ENCODE measurements around the gene BUD23. TPM values are rescaled to one million over a fixed set of nuclear protein-coding genes. Genes with fewer than 3 reads are reported as not detected.

Gene BUD23
- total and polyA plus RNA-seq, 9 of the 15 experiments (the other 6 are each of a cell fraction or from before 2014, with no cell fraction given): 79.5 to 270 (median 150) TPM

DNA sequence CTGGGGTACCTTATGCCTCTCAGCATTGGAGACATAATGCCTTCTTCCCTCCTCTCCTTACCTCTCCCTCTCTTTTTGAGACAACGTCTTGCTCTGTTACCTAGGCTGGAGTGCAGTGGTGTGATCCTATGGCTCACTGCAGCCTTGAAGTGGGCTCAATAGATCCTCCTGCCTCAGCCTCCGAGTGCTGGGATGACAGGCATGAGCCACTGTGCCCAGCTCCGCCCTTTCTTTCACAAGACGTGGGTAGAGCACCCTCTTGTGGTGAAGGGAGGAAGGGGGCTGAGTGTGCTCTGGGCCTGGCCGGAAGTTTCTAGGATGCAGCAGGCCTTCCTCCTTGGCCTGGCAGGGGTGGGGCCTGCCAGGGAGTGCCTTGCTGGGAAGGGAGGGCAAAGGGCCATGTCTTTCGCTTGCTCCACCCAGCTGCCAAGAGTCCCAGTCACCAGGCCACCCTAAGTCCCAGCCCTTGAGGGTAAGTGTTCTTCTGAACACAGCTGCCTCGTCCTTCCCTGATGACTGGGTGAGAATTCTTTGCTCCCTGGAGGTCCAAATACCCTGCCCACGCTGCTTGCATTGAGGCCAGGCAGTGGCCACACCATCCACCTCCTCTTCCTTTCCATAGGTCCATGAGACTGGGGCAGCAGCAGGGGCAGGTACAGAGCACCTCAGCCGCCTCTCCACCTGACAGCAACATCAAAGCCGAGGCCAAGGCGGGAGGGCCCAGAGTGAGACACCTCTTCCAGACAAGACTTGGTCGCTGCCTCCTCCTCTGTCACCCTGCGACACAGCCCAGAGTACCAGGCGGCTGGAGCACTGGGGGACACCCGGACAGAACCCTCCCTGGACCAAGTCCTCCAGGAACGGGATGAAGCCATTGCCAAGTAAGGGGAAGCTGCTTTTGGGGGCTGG is 51.5 kb downstream of the BUD23 start (continued):
- TF ChIP-seq ZNF668 (CRISPR knock-in tag; IDR thresholded peaks at IDR 0.05): no peak
- TF ChIP-seq, protein P1, sequence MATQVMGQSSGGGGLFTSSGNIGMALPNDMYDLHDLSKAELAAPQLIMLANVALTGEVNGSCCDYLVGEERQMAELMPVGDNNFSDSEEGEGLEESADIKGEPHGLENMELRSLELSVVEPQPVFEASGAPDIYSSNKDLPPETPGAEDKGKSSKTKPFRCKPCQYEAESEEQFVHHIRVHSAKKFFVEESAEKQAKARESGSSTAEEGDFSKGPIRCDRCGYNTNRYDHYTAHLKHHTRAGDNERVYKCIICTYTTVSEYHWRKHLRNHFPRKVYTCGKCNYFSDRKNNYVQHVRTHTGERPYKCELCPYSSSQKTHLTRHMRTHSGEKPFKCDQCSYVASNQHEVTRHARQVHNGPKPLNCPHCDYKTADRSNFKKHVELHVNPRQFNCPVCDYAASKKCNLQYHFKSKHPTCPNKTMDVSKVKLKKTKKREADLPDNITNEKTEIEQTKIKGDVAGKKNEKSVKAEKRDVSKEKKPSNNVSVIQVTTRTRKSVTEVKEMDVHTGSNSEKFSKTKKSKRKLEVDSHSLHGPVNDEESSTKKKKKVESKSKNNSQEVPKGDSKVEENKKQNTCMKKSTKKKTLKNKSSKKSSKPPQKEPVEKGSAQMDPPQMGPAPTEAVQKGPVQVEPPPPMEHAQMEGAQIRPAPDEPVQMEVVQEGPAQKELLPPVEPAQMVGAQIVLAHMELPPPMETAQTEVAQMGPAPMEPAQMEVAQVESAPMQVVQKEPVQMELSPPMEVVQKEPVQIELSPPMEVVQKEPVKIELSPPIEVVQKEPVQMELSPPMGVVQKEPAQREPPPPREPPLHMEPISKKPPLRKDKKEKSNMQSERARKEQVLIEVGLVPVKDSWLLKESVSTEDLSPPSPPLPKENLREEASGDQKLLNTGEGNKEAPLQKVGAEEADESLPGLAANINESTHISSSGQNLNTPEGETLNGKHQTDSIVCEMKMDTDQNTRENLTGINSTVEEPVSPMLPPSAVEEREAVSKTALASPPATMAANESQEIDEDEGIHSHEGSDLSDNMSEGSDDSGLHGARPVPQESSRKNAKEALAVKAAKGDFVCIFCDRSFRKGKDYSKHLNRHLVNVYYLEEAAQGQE (IDR thresholded peaks at IDR 0.05; ENCODE audit: borderline replicate concordance): peak; percentile 83
- TF ChIP-seq, protein P1 (CRISPR knock-in tag; IDR thresholded peaks at IDR 0.05; ENCODE audit: low read depth): peak; percentile 58
- TF ChIP-seq ZNF717 (CRISPR knock-in tag; IDR thresholded peaks at IDR 0.05): no peak
- TF ChIP-seq MCM5 (IDR thresholded peaks at IDR 0.05; ENCODE audit: low read depth): no peak
- TF ChIP-seq, protein P2, sequence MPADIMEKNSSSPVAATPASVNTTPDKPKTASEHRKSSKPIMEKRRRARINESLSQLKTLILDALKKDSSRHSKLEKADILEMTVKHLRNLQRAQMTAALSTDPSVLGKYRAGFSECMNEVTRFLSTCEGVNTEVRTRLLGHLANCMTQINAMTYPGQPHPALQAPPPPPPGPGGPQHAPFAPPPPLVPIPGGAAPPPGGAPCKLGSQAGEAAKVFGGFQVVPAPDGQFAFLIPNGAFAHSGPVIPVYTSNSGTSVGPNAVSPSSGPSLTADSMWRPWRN (IDR thresholded peaks at IDR 0.05; ENCODE audit: low read depth): no peak
- TF ChIP-seq, protein P3, sequence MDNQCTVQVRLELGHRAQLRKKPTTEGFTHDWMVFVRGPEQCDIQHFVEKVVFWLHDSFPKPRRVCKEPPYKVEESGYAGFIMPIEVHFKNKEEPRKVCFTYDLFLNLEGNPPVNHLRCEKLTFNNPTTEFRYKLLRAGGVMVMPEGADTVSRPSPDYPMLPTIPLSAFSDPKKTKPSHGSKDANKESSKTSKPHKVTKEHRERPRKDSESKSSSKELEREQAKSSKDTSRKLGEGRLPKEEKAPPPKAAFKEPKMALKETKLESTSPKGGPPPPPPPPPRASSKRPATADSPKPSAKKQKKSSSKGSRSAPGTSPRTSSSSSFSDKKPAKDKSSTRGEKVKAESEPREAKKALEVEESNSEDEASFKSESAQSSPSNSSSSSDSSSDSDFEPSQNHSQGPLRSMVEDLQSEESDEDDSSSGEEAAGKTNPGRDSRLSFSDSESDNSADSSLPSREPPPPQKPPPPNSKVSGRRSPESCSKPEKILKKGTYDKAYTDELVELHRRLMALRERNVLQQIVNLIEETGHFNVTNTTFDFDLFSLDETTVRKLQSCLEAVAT (IDR thresholded peaks at IDR 0.05): no peak; a peak in 1 of 4 replicates
- TF ChIP-seq, protein P4, sequence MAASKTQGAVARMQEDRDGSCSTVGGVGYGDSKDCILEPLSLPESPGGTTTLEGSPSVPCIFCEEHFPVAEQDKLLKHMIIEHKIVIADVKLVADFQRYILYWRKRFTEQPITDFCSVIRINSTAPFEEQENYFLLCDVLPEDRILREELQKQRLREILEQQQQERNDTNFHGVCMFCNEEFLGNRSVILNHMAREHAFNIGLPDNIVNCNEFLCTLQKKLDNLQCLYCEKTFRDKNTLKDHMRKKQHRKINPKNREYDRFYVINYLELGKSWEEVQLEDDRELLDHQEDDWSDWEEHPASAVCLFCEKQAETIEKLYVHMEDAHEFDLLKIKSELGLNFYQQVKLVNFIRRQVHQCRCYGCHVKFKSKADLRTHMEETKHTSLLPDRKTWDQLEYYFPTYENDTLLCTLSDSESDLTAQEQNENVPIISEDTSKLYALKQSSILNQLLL (CRISPR knock-in tag; IDR thresholded peaks at IDR 0.05; ENCODE audit: borderline replicate concordance): no peak
- no peak for TF ChIP-seq ZNF699 (CRISPR knock-in tag; IDR thresholded peaks at IDR 0.05; ENCODE audit: insufficient replicate concordance)
- TF ChIP-seq FIP1L1 (IDR thresholded peaks at IDR 0.05; ENCODE audit: low read depth, low read length, poor library complexity, severe bottlenecking): no peak
- no peak for TF ChIP-seq TSC22D4 (tag; IDR thresholded peaks at IDR 0.05)
- TF ChIP-seq U2AF1 (optimal IDR thresholded peaks at IDR 0.05; ENCODE audit: low read depth, low read length): no peak
- TF ChIP-seq, protein P5, sequence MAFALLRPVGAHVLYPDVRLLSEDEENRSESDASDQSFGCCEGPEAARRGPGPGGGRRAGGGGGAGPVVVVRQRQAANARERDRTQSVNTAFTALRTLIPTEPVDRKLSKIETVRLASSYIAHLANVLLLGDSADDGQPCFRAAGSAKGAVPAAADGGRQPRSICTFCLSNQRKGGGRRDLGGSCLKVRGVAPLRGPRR (CRISPR knock-in tag; IDR thresholded peaks at IDR 0.05): no peak
- TF ChIP-seq ZNF431 (CRISPR knock-in tag; IDR thresholded peaks at IDR 0.05): no peak
- TF ChIP-seq FUS (optimal IDR thresholded peaks at IDR 0.05; ENCODE audit: low read depth, low read length): no peak
